Islet precursor cell (in vitro differentiated cells): Measurements from ENCODE around the gene HEPN1.

ENCODE experiments used
- DNase-seq: peaks from one replicate; pipeline ENCODE4 v3.0.0-alpha.2; 2018

The HEPN1 gene

DNA sequence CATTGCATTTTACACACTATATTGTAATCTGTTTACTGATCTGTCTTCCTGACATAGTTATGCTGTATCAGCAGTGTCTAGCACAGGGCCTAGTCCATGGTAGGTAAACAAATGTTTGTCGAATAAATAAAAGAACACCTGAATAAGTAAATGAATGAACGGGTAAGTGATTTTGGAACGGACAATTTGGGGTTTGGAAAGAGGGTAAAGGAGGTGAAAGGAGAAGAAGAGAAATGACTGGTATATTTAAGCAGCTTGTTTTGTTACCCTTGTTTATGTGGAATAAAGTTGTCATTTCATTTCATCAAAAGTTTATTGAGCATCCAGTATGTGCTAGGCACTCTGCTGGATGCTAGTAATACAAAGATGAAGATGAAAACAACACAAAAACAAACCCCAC, at the start of gene HEPN1:
TSS of gene HEPN1 (plus strand) at position 301 of the 400 bp plus-strand sequence.
- no peak for DNase-seq

DNA sequence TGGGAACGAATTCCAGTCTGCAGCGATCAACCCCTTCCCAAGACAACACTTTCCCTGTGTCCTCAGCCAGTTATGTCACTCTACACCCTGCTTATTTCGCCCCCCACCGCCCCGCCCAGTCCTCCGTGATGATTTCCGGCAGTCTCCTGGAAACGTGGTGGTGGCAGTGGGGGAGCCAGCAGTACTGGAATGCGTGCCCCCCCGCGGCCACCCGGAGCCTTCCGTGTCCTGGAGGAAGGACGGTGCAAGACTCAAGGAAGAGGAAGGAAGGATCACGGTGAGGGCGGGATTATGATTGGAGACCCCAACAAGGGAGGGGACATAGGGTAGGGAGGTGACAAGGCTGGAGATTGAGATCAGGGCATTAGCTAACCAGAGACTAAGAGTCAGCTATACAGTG, 49.7 kb upstream of the HEPN1 start:
- no peak for DNase-seq

DNA sequence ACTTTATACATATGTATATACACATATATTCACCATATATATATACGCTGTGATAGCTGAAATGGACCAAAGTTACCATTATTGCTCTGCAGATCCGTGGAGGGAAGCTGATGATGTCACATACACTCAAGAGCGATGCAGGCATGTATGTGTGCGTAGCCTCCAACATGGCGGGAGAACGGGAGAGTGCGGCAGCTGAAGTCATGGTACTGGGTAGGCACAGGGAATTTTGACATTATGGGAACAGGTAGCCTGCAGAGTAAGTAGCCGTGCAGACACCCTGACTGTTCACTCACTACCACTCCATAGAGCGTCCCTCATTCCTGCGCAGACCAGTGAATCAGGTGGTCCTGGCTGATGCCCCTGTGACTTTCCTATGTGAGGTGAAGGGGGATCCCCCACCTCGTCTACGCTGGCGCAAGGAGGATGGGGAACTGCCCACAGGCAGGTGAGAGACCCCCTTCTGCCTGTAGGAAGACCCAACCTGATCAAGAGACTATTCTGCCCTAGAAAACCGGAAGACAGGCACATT, 49.1 kb upstream of the HEPN1 start:
- DNase-seq = no peak

DNA sequence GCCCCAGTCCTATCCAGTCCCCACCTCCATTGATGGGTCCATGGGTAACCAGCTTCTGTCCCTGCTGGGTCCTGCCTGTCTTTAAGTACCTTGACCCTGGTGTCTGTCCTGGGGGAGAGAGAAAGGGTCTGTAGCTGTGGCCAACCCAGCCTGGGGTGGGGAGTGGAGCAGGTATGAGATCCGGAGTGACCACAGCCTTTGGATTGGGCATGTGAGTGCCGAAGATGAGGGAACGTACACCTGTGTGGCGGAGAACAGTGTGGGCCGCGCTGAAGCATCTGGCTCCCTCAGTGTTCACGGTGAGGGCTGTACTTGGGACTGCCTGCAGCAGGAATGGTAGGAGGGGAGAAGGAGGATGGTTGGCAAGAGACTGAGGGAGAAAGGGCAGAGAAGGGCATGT, 48.6 kb upstream of the HEPN1 start:
- DNase-seq = no peak

DNA sequence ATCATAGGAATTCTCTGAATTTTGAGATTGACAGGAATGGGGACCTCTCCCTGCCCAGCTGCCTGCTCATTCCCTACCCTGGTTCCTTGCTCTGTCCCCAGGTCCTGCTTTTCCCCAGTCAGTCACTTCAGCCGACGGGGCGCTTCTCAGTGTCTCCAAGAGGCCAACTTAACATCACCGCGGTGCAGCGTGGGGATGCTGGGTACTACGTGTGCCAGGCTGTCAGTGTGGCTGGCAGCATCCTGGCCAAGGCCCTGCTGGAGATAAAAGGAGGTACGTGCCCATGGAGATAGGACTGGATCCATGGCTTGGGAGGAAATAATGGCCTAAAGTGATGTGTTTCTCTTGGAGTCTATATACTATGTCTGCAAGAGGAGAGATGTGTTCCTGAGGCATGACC, 46.8 kb upstream of the HEPN1 start:
- DNase-seq = no peak

DNA sequence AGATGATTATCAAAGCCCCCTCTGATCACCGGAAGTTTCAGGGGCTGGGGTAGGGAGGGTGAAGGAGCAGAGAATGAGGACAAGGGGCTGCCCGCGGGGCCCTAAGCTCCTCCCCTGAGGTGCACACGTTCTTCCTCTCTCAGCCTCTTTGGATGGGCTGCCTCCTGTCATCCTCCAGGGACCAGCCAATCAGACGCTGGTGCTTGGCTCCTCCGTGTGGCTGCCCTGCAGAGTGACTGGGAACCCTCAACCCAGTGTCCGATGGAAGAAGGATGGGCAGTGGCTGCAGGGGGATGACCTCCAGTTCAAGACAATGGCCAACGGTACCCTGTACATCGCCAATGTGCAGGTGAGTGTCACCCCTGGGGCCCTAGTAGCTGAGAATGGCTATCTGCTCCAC, 46.3 kb upstream of the HEPN1 start:
- no peak for DNase-seq

DNA sequence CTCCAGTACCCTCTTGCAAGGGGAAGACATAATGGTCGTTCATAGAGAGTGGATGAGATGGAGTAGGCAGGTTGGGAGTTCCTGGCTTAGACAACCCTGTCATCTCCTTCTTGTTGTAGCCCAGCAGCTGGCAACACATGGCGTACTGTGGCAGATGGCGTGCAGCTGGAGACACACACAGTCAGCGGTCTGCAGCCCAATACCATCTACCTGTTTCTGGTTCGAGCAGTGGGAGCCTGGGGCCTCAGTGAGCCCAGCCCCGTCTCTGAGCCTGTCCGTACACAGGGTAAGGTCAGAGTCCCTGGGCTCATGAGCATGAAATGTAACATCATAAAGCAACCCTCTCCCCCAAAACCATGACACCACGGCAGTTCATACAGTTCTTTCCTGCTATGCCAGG, 45.1 kb upstream of the HEPN1 start:
- DNase-seq = no peak

DNA sequence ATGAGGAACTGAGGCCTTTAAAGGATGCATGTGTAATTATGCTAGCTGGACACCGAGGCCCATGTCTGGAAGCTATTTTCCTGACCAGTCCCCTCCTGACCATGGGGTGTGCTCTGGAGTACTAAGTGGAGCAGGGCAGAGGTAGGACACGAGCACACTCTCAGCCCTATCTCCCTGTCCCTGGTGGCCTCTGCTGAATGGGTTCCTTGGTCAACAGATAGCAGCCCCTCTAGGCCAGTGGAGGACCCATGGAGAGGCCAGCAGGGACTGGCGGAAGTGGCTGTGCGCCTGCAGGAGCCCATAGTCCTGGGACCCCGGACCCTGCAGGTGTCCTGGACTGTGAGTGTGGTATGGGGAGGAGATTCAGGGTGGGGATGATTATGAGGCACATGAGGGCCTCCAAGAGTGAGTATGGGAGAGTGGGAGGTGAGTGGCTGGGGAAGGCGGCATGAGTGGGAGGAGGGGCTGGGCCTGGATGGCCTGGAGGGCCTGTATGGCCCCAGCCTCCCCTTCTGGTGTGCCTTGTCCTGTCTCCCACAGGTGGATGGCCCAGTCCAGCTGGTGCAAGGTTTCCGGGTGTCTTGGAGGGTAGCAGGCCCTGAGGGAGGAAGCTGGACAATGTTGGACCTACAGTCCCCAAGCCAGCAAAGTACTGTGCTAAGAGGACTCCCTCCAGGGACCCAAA, 44.3 kb upstream of the HEPN1 start:
- DNase-seq = no peak

DNA sequence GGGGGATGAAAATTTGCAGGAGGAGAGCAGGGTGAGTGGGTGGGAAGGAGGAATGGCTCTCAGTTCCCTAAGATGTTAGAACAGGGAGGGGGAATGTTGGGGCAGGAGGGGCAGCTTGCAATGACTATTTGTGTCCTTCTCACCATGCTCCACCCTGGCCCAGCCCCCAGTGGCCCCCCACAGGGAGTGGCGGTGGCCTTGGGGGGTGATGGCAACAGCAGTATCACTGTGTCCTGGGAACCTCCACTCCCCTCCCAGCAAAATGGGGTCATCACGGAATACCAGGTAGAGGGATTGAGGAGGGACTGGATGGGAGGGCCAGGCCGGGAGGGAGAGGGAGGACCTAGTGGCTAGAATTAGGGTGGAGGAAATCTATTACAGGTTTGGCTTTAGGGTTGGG, 43.6 kb upstream of the HEPN1 start:
- DNase-seq = no peak

DNA sequence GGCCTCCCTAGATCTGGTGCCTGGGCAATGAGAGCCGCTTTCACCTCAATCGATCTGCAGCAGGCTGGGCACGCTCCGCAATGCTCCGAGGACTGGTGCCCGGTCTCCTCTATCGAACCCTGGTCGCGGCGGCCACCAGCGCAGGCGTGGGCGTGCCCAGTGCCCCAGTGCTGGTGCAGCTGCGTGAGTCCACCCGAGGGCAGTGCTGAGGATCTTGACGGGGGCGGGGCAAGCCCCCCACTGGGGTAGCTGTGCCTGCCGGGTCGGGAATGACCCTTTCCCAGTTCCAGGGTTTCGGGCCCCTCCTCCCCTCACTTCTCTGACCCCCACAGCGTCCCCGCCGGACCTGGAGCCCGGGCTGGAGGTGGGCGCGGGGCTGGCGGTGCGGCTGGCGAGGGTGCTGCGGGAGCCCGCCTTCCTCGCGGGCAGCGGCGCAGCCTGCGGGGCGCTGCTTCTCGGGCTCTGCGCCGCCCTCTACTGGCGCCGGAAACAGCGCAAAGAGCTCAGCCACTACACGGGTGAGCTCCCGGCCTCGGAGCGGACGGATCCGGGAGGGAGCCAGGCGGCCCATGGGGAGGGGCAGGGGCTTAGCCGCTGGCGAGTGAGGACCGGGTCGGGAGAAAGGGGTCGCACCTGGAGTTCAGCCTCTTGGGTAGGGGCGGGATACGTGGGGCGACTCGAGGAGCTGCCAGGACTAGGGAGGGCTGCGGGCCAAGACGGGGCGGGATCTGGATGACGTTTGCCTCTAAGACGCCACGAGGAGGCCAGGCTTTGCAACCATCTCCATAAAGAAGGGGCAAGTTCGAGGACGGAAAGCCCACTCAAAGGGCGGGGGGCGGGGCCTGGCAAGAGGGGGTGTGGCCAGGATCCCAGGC, 42.9 kb upstream of the HEPN1 start:
- DNase-seq = peak; percentile 97

DNA sequence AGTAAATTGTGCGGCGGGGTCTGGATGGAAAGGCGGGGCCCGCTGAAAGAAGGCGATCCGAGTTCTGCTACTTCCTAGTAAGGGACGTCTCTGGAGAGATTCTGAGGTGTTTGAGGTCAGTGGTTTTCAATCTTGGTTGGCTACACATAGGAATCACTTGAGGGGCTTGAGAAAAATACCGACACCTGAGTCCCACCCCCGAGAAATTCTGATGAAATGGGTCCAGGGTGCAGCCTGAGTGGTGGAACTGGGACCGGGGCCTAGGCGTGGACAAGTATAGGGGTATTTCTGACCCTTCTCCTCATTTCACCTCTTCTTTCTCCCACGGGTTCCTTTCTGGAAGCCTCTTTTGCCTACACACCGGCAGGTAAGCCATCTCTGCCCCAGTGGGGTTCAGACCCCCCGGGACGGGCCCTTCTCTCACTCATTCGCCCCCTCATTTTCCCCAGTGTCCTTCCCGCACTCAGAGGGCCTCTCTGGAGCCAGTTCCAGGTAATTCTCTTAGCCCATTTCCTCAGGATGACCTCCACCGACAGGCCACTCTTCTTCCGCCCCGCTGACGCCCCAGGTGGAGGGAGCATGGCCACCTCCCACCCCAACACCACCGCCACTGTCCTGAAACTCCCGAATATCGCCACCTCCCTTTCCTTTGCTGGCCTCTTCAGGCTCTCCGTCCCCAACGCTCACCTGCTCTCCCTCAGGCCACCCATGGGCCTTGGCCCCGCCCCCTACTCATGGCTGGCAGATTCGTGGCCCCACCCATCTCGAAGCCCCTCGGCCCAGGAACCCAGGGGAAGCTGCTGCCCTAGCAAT, 42.0 kb upstream of the HEPN1 start:
- DNase-seq = no peak

DNA sequence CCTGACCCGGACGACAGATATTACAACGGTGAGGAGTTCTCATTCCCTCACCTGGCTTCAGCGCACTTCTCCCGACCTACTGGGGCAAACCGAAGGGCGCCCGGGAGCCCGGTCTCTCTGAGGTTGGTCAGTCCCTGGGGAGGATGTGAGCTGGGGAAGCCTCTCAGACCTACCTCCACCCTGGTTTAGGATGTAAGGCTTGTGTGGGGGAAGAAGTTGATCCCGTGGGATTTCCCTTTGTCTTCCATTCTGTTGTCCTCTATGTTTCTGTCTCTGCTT, 41.5 kb upstream of the HEPN1 start:
- no peak for DNase-seq

DNA sequence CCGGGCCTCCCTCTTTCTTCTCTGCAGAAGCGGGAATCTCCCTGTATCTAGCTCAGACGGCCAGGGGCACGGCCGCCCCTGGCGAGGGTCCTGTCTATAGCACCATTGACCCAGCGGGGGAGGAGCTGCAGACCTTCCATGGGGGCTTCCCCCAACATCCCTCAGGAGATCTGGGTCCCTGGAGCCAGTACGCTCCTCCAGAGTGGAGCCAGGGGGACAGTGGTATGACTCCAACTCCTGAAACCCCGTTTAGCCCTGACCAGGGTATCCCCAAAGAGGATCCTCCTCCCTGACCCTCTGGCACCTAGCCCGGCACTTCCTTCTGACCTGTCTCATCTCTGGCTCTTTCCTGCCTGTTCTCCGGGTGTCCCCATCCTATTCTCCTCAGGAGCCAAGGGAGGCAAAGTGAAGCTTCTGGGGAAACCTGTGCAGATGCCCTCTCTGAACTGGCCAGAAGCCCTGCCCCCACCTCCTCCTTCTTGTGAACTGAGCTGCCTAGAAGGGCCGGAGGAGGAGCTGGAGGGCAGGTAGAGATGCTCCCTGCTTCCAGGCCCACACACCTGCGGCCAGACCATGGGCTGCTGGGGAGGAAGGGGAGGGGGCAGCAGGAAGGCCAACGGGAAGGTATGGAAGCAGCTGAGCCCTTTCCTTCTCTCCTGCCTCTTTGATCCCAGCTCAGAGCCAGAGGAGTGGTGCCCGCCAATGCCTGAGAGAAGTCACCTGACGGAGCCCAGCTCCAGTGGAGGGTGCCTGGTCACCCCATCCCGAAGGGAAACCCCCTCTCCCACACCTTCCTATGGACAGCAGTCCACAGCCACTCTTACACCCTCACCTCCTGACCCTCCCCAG, 40.9 kb upstream of the HEPN1 start:
- DNase-seq = no peak

DNA sequence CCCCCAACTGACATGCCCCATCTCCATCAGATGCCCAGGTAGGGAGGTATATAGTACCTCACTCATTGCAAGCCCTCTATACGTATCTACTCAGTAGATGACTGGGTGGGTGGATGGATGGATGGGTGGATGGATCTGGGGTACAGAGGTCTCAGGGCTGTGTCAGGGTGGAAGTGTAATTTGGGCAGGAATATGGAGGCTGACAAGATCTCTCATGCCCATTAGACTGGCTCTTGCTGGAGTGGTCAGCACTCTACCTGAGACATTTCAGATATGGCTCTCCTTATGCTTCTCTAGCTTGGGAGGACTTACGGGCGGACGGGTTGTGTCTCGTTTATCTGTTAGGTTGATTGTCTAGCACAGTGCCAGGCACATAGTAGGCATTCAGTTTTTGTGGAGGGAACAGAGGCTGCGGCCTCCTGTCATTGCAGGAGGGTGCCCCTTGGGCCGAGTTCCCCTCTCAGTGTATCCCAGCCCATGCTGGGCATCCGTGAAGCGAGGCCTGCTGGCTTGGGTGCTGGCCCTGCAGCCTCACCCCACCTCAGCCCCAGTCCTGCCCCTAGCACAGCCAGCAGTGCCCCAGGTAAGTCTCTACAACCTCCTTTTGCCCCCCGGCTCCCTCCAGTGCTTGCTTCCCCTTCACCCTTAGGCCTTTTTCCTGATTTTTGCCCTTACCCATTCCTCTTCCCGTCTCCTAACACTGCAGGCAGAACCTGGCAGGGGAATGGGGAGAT, 40.1 kb upstream of the HEPN1 start:
- DNase-seq = no peak

DNA sequence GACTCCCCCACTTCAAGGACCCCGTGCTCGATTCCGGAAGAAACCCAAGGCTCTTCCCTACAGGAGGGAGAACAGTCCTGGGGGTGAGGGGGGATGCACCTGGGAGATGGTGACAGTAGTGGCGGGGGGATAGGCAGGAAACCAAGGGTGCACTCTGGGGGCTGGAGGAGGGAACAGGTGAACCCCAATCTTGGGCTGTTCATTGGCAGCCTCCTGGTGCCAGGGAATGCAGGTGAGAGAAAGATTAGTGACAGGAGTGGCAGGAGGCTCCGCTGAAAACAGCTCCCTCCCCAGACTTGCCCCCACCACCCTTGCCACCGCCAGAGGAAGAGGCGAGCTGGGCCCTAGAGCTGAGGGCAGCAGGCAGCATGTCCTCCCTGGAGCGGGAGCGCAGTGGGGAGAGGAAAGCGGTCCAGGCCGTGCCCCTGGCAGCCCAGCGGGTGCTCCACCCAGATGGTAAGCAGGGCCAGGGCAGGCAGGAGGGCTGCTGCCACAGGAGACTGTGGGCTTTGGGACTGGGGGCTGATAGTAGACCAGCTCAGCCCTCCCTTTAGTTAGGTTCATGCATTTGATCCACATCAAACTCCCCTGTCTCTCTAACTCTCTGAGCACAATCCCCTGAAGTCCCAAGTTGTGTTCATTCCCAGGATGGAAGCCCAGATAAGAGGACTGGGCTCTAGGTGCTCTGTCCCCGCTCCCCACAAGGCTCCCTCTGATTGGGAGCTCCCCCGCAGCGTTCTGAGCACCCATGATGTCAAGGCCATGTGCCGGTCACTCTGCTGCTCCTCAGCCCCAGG, 39.4 kb upstream of the HEPN1 start:
- DNase-seq = peak; percentile 38

DNA sequence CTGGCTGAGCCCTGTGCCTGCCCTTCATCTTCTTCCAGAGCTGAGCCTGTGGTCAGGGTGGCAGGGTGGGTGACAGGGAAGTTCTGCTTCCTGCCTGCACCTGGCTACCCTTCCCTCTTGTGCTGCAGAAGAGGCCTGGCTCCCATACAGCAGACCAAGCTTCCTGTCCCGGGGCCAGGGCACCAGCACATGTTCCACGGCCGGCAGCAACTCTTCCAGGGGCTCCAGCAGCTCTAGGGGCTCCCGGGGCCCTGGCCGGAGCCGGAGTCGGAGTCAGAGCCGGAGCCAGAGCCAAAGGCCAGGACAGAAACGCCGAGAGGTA, 38.8 kb upstream of the HEPN1 start:
- peak; percentile 45 for DNase-seq

DNA sequence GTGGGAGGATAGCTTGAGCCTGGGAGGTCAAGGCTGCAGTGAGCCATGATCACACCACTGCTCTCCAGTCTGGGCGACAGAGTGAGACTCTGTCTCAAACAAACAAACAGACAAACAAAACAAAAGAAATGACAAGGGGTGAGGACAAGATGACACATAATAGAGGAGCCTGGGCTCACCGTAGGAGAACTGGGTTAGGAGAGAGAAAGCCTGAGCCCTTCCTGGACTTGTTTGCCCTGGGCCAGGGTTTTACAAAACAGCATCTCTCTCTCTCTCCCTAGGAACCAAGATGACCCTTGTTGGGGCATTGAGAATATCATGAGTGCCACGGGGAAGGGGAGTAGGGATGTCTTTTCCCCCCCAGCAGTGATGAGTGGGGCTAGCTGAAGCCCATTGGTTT, 38.1 kb upstream of the HEPN1 start:
- no peak for DNase-seq

DNA sequence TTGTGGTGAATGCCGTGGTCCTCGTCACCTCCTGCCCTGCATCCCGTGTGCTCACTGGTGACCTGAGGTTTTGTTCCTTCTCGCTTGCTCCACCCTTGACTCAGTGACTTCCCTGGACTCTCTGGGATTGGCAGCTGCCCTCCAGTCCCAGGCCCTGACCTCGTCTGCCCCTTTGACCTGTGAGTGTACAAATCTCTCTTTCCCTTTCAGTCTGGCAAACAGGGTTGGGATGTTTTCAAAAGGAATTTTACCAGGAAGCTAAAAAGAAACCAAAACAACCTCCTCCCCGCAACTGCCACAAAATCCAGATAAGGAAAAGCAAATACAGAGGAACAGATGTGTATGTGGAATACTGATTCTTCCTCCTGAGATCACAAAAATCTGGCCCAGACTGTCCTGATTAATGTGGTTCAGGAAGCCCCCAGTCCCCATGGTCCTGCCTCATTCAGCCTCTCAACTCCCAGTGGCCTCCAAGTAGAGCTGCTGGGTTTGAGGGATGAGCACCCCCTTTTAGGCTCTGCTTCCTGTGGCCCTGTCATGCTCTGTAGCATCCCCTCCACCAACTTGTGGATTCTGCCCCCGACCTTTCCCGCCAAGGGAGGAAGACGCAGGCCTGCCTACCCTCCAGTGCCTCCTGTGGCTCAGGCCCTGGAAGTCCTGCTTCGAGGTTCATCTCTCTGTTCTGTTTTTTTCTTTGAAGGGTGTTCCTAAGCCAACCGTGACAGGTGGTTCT, 36.5 kb upstream of the HEPN1 start:
- DNase-seq = peak; percentile 46

DNA sequence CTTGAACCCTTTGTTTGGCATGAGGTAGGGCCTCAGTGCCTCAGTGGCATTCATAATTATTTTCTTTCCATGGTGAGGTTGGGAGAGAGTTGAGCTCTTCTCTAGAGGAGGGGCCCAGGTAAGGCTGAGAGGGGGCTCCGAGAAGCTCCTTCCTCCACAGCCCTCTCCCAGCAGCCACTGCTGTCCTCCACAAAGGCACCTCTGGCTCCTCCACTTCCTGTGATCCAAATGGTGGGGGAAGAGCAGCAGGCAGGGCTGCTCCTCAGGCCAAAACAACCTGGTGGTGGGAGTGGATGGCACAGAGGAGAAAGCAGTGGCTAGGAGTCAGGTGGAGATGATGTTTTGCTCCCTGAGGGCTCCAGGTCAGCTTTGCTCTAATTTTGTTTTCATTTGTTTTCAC, 34.7 kb upstream of the HEPN1 start:
- no peak for DNase-seq

DNA sequence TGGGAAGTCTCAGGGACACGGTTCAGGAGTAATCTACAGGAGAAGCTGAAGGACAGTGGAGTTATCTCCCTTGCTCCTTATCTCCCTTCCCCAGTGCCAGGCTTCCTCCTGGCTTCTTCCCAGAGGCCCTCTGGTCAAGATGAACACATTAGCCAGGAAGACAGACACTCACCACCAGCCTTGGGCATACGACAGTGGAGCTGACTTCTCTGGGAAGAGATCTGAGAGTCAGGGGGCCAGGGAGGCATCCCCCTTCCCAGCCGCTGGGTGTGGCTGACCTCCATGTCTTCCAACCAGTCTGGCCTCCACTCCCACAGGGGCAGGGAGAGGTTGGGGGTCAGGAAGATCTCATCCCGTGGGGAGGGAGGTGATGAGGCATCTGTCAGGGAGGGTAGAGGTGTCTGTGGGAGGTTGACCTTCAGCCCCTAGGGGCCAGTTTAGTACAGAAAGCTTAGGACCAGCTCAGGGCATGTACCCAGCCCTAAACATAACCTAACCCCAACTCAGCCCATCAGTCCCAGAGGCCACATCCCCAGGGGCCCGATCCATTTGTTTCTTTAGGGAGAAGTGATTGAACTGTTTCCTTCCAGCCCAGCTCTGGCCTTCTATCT, 34.1 kb upstream of the HEPN1 start:
- no peak for DNase-seq
